DMS153 treated with DMSO at 0.1 percent for 48 hours (cell line): ENCODE data around the gene SH3BP5.
"Not testable (repeated sequence)": the region's sequence is repeated elsewhere in the genome, so short reads cannot be mapped to it uniquely, and the experiment has no call there.

ENCODE experiments used
- DNase-seq: peaks from one replicate; lab custom pipeline; 2025; ENCODE audit not compliant: unreplicated experiment; lab: John Stamatoyannopoulos, UW

Gene SH3BP5, protein sequence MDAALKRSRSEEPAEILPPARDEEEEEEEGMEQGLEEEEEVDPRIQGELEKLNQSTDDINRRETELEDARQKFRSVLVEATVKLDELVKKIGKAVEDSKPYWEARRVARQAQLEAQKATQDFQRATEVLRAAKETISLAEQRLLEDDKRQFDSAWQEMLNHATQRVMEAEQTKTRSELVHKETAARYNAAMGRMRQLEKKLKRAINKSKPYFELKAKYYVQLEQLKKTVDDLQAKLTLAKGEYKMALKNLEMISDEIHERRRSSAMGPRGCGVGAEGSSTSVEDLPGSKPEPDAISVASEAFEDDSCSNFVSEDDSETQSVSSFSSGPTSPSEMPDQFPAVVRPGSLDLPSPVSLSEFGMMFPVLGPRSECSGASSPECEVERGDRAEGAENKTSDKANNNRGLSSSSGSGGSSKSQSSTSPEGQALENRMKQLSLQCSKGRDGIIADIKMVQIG

DNA sequence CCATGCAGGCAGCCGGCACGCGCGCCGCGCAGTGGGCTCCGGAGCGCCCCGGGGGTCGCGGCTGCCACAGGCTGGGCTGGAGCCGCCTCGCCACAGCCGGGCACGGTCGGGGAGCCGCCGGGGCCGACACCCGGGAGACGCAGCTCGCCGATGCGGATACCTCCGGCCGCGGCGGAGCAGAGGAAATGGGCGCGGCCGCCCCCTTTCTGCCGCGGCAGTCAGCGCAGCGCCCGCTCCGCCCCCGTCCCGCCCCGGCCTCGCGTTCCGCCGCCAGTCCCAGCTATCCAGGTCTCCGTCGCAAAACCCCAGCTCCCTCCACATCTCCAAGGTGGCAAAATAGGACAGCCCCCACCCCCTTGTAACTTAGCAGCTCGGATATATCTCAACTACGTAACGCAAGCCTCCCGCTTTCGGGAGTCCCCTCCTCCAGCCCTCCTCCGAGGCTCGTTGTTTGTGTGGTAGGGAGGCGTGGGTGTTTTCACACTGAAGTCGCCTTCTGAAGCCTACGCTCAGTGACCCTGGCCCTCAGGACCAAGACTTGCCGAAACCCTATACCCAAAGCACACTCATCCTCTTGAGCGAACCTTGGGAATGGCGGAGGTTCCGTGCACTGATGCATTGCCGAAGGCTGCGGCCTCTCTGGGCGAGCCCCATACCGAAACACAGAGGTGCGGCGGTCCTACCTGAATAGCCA lies at the start of gene SH3BP5:
SH3BP5 (minus strand) TSS at position 182 of the 694 bp plus-strand sequence; CDS start at position 4, 178 bp downstream.
- no peak for DNase-seq

DNA sequence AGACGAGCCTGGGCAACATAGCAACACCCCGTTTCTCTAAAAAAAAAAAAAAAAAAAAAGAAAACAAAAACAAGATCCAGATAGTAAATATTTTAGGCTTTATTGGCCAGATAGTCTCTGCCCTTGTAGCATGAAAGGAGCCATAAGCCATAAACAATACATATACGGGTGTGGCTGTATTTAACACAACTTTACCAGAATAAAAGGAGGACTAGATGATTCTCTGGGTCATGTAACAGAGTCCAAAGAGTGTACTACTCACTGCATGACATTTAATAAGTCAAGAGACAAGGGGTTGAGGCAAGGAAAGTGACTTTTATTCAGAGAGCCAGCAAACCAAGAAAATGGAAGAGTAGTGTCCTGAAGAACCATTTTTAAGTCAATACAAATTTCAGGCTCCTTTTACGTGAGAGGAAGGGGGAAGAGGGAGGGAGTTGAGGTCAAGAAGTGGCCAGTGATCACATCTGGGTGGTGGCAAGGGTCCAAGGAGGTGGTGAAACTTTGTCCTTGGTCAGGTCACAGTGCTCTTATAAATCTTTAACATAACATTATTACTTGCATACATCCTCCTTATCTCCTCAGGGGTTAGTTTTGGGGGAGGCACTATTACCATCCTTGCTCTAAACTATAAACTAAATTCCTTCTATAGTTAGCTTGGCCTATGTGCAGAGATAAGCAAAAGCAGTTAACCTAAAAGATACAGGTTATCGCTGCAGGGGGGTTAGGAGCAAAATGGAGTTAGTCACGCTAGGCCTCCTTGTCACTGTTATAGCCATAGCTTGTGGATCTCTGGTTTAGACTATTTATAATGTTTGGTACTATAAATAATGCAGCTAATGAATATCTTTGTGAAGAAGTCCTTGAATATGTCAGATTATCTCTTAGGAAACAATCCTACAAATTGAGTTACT lies 48.8 kb upstream of the SH3BP5 start:
- DNase-seq = no peak

DNA sequence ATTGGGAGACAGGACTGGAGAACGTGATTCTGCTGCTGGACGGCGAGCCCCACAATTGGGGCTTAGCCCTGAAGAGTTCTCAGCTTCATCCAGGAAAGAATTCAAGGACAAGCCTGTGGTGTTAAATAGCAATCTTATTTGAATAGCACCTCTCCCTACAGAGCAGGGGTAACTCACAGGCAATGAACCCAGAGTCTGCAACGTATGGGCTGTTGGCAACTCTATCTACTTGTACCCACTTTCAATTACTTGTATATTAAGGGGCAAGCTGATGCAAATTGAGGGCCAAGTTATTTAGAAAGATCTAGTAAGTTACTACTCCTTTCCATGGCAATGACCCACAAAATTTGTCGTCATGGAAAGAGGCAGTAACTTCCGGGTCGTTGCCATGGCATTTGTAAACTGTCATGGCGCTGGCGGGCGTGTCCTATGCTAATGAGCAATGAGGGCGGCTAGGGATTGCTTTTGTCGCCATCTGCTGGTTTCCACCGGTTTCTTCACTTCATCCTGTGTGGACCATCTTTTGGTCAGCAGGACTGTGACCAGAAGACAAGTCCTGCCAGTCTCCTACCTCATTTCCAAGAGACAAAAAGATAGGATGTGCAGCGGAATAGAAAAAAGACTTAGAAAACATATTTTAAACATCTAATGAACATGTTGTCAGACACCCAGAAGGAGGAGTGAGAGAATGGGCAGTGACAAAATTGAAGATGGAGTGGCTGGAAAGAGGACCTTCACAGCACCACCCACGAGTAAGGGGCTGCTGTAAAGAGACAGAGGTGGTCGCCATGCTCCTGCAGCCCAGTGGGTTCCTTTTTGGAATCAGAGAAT lies 45.8 kb upstream of the SH3BP5 start:
- peak; percentile 44 for DNase-seq

DNA sequence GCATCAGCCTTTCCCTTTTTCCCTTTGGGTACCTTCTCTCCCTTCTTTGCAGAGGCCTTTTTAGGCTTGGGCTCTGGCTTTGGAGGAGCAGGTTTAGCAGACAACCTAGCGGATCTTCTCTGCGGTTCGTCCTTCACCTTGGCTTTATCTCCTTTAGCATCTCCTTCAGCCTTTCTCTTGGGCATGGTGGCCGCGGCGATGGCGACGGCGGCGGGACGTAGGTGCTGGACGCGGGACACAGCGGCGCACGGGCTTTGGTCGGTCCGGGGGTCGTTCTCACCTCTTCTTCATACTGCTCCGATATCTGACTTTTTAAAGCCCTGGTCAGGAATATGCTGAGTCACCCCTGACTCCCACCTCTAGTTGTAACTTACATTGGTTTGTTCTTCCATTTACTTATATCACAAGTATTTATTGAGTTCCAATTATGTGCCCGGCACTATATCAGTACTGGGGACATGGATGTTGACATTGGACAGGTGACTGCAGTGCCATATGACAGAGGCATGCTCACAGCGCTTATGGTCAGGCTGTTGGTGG lies 43.1 kb upstream of the SH3BP5 start:
- no peak for DNase-seq

DNA sequence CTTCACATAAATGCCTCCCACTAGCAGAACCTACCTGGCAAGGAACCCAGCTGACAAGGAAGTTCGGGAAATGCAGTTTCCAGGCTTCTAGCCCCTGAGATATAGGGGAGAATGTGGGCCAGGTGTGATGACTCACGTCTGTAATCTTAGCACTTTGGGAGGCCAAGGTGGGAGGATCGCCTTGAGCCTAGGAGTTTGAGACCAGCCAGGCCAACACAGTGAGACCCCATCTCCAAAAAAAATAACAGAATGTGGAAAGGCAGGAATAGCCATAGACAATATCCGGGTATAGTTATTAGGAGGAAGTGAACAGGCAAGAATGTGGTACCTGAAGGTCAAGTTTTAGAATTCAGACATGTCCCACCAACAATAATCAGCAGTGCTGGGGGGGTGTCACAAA lies 40.5 kb upstream of the SH3BP5 start:
- DNase-seq = no peak

DNA sequence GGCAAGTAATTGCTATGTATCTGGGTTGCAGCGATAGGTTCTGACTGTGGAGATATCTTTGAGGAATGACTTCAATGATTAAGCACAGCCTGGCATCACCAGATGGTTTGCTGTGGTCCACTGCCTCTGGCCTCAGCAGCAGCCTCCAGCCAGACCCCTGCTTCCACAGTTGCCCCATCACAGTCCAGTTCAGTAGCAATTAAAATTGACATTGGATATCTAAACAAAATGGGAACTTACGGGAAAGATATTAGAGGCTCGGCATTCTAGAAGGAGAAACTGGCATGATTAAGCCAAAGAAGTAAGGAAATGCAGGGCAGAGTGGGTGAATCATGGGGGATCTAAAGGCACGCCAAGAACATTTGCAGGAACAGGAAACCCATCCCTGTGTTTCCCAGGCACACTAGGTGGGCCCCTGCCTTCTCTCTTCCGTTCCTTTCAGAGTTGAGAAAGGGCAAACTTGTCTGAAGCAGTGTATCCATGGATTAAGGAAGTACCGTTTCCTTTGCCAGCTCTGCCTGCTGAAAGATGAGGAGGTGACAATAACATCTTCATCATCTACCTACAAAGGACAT lies 36.3 kb upstream of the SH3BP5 start:
- no peak for DNase-seq

DNA sequence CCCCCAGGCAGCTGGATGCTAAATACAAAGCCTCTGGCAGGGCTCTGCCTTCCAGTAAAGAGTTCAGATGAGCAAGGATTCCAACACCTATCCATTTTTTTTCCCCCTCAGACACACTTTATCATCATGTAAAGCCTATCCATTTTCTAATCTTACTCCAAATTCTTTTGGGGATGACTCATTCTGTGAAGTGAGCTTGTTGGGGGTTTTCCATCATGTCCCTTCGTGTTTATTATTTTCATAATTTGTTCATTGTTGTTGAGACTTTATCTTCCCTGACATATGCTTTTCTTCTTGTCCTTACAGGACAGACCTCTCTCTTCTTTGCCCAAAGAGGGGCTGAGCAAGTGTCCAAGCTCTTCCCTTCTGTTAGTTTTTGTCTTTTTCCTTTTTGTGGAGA lies 34.7 kb upstream of the SH3BP5 start:
- DNase-seq = no peak

DNA sequence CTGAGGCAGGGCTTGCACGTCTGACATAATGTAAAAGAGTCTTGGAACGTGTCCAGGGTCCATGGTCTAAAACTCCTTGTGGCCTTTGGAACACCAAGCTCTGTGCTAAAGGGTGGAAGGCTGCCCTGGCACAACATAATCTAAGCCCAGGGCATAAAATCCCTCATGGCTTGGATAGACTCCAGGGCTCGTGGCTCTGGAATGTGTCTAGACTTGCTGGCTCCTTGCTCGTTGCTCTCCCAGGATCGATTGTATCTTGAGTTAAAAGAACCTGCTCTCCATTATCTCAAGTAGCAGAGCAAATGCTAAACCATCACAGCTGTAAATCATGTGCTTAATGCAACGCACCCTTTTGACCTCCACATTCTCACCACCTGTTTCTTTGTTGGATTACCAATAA lies 31.7 kb upstream of the SH3BP5 start:
- DNase-seq = not testable (repeated sequence)

DNA sequence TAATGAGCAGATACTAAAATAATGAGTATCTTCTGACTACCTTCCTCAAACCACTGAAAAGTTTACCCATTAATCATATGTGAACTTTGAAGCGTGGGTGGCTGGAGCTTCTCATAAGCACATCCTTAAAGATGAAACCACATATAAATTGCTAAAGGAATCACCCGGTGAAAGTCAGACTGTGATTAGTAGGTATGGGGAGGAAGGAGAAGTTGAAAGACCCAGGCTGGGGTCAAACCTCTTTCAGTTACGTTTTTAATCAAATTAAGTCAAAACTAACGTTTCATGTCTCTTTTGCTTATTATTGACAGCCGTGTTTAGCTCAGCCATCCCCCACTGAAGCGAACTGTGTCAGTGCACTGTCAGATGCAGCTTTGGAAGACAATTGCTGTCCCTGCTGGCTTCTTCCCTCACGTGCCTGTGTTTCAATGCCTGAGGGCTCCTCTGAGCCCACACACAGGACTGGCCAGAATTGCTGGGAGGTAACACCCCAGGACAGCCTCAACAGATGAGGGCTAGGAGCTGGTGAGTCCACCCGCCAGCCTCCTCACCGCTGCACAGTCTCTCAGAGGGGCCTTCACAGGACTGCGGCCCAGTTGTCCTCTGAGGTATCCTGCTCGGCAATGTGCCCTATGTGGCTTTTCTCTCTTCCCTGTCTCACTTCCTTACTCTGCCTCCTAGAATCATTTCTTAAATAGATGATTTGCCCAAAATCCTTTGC lies 29.3 kb upstream of the SH3BP5 start:
- DNase-seq = no peak

DNA sequence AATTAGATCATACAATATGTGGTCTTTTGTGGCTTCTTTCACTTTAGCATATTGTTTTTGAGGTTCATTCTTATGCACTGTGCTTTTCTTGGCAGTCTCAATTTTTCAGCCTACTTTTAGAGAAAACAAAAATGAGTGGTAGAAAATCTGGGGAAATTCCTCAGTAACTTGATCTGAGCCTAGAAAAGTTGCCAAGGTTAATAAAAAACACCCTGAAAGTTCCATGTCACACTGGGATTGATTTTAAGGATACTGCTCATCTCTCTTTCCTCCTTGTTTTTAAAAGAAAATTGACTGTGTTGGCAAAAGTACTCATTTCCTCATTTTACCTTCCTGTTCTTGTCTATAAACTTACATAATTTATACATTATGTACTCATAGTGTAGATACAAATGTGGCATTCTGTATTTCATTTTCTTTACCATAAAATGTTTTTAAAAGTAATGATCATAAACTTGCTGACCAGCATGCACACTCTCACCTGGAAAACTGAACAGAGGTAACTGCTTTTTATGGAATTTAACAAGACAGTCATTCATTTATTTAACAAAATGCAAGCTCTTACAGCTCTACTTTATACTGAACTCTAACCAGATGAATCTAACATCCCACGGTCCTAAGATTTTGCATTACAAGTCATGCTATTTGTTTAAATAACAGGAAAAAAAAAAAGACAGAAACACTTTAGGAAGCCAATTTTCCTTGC lies 28.6 kb upstream of the SH3BP5 start:
- no peak for DNase-seq

DNA sequence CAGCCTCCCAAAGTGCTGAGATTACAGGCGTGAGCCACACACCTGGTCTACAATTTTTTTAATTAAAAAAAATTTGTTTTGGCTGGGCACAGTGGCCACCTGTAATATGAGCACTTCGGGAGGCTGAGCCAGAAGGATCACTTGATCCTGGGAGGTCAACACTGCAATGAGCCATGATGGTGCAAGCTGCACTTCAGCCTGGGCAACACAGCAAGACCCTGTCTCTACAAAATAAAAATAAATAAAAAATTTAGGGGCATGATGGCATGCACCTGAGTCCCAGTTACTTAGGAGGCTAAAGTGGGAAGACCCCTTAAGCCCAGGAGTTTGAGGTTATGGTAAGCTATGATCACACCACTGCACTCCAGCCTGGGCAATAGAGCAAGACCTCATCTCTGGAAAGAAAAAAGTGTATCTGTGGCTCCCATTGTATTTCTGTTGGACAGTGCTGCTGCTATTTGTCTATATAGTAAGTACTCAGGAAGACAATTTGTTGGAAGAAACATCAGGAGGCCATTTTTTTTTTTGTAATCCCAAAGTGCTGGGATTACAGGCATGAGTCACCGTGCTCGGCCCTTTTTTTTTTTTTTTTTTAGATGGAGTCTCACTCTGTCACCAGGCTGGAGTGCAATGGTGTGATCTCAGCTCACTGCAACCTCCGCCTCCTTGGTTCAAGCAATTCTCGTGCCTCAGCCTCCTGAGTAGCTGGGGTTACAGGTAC lies 27.5 kb upstream of the SH3BP5 start:
- no peak for DNase-seq

DNA sequence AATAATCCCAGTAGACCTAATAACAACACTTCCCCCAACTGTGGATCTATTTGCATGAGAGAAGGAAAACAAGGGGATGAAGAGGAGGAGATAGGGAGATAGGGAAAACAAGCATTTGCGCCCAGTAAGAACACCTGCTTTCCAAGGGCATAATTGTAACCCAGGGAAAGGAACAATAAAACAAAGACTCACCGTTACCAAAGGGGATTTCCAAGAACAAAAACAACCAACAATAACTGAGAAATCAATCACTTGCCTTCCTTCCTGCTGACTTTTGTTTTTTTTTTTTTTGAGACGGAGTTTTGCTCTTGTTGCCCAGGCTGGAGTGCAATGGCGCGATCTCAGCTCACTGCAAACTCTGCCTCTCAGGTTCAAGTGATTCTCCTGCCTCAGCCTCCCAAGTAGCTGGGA lies 24.3 kb upstream of the SH3BP5 start:
- not testable (repeated sequence) for DNase-seq

DNA sequence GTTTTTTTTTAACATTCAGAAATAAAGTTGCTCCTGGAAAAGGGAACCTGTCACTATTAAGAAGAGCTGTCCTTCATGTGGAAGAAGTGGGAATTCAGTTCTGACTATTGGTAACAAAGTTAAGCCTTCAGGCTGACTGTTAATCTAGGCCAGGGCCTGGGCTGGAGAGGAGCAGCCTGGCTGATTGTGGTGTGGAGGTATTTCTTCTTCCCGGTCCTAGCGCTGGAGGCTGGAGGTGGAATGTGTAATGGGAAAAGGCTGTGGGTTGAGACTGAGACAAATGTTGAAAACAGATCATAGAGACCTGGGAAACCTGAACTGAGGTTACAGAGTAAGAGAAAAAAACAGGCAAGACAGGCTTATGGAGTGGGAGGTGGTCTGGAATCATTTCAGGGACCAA lies 23.8 kb upstream of the SH3BP5 start:
- DNase-seq = no peak

DNA sequence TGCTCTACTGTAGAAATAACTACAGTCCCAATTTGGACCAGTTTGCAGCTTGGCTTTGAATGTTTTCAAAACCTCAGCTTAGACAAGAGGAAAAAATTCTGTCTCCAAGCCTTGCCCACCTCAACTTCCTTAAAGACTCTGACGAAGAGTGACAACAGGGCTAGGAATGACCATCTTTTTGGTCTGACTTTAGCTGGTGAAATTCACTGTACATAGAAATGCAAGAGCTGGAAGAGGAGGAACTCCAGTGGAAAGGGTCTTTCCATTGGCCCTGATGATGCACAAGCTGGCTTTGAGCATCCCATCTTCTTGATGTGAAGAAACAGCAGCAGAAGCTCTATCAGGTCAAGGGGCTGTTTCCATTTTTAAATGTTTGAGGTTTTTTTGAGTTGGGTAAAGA lies 22.7 kb upstream of the SH3BP5 start:
- no peak for DNase-seq

DNA sequence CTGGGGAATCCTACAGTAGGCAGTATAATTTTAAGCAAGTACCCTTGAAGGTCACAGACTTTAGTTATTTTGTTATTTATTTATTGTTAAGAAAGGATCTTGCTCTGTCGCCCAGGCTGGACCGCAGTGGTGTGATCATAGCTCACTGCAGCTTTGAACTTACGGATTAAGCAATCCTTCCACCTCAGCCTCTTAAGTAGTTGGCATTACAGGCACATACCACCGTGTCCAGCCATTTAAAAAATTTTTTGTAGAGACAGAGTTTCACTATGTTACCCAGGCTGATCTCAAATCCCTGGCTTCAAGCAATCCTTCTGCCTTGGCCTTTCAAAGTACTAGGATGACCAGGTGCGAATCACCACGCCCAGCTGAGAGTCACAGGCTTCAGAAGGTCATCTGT lies 22.1 kb upstream of the SH3BP5 start:
- DNase-seq = no peak

DNA sequence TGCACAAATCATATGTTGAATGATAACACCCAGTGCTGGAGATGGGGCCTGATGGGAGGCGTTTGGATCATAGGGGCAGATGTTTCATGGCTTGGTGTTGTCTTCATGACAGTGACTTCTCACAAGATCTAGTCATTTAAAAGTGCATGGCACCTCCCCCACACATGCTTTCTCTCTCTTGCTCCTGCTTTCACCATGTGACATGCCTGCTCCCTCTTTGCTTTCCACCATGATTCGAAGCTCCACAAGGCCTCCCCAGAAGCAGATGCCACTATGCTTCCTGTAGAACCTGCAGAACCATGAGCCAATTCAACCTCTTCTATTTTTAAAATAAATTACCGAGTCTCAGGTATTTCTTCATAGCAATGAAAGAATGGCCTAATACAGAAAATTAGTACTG lies 17.8 kb upstream of the SH3BP5 start:
- DNase-seq = no peak

DNA sequence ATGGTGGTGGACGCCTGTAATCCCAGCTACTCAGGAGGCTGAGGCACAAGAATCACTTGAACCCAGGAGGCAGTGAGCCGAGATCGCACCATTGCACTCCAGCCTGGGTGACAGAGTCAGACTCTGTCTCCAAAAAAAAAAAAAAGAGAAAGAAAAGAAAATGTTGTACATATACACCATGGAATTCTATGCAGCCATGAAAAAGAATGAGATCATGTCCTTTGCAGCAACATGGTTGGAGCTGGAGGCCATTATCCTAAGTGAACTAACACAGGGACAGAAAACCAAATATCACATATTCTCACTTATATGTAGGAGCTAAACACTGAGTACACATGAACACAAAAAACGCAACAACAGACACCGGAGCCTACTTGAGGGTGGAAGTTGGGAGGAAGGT lies 17.1 kb upstream of the SH3BP5 start:
- not testable (repeated sequence) for DNase-seq

DNA sequence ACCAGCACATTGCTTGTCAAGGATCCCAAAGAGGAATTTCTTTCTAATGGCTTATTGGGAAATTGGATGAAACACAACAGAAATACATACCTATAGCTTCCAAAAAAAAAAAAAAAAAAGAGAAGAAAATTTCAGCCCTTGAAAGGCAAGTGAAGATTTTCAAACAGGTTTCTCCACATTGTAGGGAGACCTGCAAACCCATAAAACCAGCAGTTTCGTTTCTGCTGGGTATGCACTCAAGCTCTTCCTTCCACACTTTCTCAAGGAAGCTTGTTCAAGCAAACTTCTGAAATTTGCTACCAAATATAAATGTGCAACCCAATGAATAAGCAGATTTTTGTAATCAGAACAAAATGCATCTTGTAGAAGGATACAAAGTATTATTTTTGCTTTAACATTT lies 15.9 kb upstream of the SH3BP5 start:
- DNase-seq = no peak
